GM21528 (cell line): Measurements from ENCODE around the gene MARK4.
"Not testable (repeated sequence)": the region's sequence is repeated elsewhere in the genome, so short reads cannot be mapped to it uniquely, and the experiment has no call there.

Experiments
- ATAC-seq: cut with Tn5 transposase; IDR thresholded peaks from one replicate; pipeline ENCODE4 v1.9.1; 2021; ENCODE audit warnings: mild to moderate bottlenecking, moderate library complexity; ENCODE audit not compliant: unreplicated experiment, low FRiP score

Gene MARK4

DNA sequence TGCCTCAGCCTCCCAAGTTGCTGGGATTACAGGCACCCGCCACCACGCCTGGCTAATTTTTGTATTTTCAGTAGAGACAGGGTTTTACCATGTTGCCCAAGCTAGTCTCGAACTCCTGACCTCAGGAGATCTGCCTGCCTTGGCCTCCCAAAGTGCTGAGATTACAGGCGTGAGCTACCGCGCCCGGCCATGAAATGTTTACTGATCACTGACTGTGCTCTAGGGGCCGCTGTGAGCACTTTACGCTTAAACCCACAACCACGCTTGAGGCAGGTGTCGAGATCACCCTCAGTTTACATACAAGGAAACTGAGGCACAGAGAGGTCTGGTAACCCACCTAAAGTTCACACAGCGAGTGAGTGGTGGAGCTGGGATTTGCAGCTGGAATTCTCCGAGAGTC lies 18.9 kb downstream of the MARK4 start:
- not testable (repeated sequence) for ATAC-seq

DNA sequence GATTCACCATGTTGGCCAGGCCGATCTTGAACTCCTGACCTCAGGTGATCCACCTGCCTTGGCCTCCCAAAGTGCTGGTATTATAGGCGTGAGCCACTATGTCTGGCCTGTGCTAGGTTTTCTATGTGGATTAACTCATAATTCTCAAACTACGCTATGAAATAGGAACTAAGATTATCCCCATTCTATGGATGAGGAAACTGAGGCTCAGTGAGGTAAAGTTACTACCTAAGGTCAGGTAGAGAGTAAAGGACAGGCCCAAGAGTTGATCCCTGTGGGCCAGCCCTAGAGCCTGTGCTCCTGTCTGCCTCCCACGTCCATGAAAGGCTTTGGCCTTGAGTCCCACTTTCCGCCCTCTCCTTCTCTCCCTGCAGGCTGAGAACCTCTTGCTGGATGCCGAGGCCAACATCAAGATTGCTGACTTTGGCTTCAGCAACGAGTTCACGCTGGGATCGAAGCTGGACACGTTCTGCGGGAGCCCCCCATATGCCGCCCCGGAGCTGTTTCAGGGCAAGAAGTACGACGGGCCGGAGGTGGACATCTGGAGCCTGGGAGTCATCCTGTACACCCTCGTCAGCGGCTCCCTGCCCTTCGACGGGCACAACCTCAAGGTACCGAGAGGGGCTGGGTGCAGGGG lies 20.1 kb downstream of the MARK4 start:
- ATAC-seq, result no peak

DNA sequence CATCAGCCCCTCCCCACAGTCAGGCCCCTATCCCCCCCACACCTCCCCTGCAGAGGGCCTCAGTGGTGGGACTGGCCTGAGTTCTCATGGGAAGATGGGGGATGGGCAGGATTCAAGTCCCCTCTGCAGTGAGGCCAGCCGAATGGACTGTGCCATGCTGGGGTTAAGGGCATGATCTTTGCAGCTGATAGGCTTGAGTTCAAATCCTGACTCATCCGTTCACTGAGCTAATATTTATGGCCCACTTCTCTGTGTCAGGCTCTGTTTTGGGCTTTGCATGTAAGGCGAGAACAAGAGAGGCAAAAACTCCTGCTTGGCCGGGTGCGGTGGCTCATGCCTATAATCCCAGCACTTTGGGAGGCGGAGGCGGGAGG lies 20.7 kb downstream of the MARK4 start:
- no peak for ATAC-seq

DNA sequence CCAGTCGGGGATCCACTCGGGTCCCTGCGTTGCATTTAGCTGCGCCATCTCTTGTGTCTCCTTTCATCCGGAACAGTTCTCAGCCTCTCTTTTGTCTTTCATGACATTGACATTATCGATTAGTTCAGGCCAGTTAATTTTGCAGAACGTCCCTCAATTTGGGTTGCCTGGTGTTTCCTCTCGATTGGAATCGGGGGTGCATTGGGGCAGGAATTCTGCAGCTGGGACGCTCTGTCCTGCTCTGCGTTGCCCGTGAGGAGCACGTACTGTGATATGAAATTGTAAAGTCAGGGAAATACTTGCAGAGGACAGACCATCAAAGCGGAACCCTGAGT lies 22.4 kb downstream of the MARK4 start:
- no peak for ATAC-seq

DNA sequence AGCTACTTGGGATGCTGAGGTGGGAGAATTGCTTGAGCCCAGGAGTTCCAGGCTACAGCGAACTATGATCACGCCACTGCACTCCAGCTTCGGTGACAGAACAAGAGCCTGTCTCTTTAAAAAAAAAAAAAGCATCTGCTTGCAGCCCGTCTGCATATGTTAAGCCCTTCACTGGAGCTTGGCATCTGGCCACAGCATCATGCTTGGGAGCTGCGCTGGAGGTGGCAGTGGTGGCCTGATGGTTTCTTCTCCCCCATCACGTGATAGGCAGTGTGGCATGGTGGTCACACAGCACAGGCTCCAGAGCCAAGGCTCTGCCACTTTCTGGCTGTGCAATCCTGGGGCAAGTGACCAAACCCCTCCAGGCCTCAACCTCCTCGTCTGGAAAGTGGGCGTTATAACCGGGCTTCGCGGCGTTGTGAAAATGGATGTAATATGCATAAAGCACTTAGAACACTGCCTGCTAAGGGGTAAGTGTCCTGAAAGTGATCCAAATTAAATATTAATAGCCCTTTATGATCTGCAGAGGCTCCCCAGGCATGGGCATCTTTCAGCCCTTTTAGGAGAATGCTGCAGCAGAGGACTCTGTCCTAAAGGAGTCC lies 24.4 kb downstream of the MARK4 start:
- no peak for ATAC-seq

DNA sequence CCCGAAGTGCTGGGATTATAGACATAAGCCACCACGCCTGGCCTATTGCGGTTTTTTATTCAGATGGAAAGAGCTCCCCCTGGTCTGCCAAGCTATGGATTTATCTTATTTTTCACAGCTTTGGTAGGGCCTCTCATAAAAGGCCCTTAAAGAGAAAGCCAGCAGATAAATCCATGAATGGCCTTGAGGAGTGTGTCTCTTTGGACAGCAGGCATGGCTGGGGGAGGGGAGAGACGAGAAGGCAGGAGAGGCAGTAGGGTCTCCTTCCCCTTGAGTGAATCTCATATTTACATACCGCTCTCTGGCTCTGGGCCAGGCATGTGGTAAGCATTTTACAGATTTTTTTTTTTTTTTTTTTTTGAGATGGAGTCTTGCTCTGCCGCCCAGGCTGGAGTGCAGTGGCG lies 25.2 kb downstream of the MARK4 start:
- no peak for ATAC-seq

DNA sequence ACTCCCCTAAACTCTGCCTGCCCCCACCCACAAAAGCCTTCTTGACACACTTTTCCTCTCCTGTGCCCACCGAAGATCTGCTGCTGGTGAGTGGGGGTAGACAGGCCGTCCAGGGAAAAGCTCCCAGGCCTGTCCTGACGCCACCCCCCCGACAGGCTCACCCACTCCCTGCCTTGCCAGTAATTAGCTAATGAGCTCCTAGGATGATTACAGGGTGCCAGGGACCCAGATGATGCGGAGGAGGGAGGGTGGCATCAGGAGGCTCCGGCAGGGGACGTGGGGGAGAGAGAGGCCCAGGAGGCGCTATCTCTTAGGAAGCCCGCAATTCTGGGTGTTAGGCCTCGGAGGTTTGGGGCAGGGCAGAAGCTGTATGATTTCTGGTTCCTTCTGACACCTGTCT lies 27.0 kb downstream of the MARK4 start:
- no peak for ATAC-seq

DNA sequence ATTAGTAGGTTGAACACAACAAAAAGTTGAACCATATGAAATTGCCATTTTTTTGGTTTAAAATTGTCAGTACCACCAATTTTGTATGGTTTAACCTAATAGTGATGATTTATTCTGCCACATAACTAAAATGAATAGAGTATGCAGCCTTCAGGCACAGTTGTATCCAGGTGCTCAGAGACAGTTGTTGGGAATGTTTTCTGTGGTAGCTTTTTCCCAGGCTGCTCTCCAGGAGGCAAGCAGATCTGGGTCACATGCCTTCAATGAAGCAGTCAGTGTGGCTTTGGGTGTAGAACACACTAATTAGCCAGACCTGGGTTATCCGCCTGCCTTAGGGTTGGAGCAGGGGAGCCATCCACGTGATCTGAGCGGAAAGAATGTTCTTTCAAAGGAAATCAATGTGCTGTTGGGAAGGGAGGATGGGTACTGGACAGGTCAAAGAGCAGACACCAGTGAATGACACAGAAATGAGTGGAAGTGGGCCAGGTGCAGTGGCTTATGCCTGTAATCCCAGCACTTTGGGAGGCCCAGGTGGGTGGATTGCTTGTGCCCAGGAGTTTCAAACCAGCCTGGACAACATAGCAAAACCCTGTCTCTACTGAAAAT lies 28.6 kb downstream of the MARK4 start:
- no peak for ATAC-seq

DNA sequence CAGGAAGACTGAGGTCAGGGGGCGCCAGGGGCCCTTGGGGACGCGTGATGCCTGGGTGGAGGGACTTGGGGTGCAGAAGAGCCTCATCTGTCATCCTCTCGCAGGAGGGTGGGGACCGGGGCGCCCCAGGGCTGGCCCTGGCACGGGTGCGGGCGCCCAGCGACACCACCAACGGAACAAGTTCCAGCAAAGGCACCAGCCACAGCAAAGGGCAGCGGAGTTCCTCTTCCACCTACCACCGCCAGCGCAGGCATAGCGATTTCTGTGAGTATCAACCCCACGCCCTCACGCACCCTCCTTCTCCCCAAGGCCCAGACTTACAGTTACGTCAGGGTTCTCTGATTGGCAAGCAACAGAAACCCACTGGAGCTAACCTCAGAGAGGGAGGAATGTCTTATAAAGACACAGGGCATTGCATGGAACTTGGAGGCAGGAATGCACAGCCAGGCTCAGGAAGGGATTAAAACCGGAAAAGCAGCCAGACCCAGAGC lies 29.4 kb downstream of the MARK4 start:
- ATAC-seq, result no peak

DNA sequence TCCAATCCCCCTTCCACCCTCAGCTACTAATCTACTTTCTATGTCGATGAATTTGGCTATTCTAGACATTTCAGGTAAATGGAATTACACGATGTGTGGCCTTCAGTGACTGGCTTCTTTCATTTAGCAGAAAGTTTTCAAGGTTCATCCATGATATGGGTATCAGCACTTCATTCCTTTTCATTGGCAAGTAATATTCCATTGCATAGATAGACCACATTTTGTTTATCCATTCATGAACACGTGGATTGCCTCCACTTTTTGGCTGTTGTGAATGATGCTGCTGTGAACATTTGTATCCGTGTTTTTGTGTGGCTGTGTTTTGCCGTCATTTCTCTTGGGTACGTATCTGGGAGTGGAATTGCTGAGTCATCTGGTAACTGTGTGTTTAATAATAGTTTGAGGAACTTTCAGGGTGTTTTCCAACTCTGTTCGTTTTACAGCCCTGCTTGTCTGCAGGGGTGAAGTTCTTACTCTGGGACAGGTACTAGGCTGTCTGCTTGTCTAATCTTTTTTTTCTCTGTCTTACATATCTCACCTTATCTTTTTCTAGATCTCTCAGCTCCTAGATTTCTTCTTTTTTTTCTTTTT lies 32.5 kb downstream of the MARK4 start:
- no peak for ATAC-seq

DNA sequence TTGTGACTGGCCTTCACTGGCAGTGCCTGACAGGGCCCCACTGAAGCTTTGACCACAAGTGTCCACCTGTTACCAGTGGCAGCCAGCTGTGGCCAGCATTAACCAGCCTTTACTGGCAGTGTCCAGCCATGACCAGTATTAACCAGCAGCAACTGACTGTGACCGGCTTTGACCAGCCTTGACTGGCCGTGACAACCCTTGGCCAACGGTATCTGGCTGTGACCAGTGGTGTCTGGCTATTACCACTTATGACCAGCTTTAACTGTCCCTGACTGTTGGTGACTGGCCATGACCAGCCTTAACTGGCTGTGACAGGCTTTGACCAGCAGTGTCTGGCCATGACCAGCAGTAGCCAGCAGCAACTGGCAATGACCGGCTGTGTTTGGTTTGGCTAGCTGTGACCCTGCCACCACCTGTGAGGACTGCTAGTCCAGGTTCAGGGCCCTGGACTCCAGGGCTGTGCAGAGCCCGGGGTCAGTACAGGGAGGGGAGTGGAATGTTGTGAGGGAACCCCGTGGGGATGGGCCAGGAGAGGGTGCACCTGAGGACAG lies 39.4 kb downstream of the MARK4 start:
- no peak for ATAC-seq

DNA sequence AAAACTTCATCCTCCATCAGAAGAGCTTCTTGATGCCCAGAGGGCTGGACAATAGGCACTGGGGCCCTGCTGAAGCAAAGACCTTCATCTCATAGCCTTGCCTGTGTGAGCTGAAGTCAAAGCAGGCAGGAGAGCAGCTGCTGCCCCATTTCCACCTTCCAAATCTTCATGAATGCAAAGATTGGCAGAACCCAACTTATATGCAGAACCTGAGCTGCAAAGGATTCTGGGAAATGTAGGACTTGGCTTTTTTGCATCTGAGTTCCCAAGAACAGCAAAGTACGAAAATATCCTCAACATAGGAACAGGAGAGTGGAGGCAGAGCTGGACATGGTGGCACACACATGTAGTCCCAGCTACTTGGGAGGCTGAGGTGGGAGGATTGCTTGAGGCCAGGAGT lies 40.8 kb downstream of the MARK4 start:
- ATAC-seq, result no peak

DNA sequence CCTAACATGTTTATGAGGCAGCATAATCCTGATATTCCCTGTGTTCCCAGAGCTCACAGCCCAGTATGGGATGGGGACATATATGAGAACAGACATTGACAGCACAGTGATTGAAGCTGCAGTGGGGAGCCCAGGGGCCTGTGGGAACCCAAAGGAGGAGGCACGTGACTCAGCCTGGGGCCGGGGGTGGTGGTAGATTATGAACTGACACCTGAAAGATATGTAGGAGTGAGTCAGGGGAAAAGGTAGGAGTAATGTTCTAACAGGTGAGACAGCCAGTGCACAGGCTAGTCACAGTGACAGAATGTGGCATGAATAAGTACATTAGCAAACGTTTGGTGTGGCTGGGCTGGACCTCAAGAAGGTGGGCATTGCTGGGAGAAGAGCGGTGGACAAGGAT lies 42.6 kb downstream of the MARK4 start:
- no peak for ATAC-seq

DNA sequence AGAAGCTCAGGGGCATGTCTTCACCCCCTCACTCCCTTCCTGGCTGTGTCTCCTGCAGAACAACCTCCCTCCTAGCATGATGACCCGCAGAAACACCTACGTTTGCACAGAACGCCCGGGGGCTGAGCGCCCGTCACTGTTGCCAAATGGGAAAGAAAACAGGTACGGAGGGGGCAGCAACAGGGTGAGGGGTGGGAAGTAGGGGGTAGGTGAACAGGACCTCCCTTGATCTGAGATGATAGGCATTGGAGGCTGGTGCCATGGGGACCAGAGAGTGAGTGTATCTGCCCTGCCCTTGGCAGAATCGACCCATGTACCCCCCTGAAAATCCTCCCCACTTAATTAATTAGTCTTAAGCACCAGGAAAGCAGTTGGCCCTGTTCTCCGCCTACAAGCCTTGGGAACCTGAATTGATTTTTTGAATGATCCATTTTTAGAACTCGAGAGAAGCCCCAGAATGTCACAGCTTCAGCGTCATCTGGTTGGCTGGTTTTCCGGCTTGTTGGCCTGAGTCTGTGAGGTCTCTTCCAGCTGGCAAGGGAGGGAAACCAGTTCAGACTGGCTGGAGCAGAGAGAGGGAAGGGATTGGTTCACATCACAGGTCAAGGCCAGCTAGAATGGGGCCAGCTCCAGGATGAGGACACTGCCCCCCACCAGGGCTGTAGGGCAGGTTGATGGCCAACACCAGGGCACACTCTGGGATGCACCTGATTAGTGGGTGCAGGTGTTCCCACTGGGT lies 43.4 kb downstream of the MARK4 start:
- no peak for ATAC-seq

DNA sequence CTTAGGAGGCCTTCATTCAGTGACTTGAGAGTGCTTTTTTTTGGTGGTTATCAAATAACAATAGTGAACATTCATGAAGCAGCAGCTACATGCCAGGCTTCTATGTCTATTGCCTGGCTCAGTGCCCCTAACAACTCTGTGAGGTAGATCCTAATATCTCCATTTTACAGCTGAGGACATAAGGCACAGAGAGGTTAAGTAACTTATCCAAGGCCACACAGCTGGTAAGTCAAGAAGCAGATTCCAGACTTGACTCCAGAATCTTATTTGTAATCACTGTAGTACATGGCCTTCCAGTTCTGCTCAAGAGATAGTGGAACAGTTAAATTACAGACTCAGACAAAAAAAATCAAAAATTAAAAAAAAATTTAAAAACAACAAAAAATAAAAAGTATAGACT lies 44.8 kb downstream of the MARK4 start:
- no peak for ATAC-seq

DNA sequence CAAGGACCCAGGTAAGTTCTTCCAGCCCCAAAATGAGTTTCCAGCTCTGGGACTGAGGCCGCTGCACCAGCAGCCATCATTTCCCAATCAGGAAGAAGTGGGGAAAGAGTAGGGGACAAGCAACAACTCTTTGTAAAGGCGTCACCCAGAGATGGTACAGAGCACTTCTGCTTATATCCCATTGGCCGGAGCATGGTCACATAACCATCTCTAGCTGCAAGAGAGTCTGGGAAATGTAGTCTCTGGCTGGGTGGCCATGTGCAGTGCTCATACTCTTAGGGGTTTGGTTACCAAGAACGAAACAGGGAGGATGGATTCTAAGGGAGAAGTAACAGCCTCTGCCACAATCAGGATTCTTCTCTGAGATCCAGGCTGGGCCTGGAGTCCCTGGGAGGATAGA lies 45.3 kb downstream of the MARK4 start:
- ATAC-seq, result no peak

DNA sequence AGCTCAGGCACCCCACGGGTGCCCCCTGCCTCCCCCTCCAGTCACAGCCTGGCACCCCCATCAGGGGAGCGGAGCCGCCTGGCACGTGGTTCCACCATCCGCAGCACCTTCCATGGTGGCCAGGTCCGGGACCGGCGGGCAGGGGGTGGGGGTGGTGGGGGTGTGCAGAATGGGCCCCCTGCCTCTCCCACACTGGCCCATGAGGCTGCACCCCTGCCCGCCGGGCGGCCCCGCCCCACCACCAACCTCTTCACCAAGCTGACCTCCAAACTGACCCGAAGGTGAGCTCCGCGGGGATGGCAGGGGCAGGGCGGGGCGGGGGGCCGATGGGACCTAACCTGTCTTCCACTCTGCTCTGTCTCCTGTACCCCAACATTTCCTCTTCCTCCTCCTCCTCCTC lies 46.6 kb downstream of the MARK4 start:
- ATAC-seq, result no peak

DNA sequence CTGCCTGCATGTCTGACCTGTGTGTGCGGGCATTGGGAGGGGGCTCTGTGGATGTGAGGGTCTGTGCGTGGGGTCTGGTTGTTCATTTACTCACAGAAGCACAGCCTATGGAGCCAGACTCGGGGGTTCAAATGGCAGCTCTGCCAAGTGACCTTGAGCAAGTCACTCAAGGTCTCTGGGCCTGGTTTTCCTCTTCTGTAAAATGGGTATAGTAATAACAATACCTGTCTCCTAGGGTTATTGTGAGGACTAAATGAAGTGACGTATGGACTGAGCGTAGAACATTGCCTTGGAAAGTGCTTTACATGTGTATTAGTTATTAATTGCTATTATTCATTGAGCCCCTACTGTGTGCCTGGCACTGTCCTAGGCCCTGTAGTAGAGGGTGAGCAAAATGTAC lies 47.2 kb downstream of the MARK4 start:
- ATAC-seq, result no peak

DNA sequence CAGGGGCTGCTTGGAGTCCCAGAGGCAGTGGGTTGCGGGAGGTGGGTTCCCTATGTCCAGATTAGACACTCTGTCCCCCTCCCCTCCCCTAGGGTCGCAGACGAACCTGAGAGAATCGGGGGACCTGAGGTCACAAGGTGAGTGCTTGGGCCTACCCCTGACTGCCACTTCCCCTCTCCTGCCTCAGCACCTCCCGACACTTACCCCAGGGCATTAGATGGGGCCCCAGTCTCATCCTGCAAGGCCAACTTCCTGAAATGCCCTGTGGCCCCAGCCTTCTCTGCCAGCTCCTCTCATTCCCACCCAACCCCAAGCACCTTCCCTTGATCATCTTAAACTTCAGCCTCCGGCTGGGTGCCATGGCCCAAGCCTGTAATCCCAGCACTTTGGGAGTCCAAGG lies 48.6 kb downstream of the MARK4 start:
- ATAC-seq, result no peak

DNA sequence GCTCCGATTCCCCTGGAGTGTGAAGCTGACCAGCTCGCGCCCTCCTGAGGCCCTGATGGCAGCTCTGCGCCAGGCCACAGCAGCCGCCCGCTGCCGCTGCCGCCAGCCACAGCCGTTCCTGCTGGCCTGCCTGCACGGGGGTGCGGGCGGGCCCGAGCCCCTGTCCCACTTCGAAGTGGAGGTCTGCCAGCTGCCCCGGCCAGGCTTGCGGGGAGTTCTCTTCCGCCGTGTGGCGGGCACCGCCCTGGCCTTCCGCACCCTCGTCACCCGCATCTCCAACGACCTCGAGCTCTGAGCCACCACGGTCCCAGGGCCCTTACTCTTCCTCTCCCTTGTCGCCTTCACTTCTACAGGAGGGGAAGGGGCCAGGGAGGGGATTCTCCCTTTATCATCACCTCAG lies 51.3 kb downstream of the MARK4 start:
- ATAC-seq, result no peak
